GM18505 (cell line): ENCODE data around the gene PCID2.

ENCODE experiments used
- ATAC-seq: cut with Tn5 transposase; IDR thresholded peaks from one replicate; pipeline ENCODE4 v1.9.1; 2021; ENCODE audit not compliant: unreplicated experiment
- POLR2A ChIP-seq: IDR thresholded peaks from 4 replicates; pipeline ENCODE4 v1.6.1; 2011; ENCODE audit warnings: borderline replicate concordance; ENCODE audit not compliant: insufficient read depth, insufficient read length; ENCODE audit errors: extremely low read depth

Gene PCID2

DNA sequence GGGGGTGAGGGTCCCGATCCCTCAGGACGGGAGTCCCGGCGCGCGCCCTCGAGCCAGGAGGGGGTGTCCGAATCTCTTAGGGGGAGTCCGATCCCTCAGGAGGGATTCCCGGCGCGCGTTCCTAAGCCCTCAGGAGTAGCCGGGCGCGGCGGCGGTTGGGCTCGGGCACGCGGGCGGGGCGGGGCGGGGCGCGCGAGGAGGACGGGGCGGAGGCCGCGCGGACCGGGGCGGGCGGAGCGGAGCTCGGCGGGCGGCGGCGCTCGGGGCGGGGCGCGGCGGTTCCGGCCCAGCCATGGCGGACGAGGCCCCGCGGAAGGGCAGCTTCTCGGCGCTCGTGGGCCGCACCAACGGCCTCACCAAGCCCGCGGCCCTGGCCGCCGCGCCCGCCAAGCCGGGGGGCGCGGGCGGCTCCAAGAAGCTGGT, 878 bp upstream of the PCID2 start, which contains the start of gene CUL4A:
Gene CUL4A, plus strand, starts transcription at position 278 of the 423 bp plus-strand sequence. Its CDS starts 15 bp downstream, at position 293.
- ATAC-seq, result peak; percentile 42
- peak; percentile 52 for TF ChIP-seq POLR2A

GRCh38 chr13:113207890-113208420, 514 bp downstream of the PCID2 start:
- TF ChIP-seq POLR2A, result no peak
- ATAC-seq, result no peak

DNA sequence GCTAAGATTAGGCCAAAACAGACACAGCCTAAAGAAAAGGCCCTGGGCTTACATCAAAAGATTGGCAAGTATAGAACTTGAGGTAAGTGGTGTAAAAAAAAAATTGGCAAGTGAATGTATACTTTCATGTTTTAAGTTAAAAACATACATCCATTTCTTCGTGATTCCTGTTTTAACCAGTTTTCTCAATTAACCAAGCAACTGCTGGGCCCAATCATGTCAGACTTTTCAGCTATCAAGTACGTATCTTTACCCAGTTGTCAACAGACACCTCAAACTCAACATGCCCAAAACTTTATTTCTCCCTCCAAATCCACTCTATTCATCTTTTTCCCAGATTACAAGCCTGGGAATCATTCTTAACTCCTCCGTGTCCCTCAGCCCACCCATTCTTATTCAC, 1.0 kb downstream of the PCID2 start:
- TF ChIP-seq POLR2A, result no peak
- ATAC-seq, result no peak

DNA sequence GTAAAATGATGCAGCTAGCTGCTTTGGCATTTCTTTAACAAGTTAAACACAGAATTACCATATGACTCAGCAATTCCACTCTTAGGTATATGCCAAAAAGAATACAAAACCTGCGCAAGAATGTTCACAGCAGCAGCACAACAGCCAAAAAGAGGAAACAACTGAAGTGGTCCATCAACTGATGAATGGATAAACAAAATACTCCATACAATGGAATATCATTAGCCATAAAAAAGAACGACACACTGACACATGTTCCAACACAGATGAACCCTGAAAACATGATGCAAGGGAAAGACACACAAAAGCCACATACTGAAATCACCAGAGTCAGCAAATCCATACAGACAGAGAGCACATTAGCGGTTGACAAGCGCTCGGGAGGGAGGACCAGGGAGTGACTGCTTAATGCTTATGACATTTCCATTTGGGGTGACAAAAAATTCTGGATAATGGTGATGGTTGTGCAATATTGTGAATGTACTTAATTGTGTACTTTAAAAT, 3.0 kb downstream of the PCID2 start:
- no peak for TF ChIP-seq POLR2A
- ATAC-seq, result no peak

DNA sequence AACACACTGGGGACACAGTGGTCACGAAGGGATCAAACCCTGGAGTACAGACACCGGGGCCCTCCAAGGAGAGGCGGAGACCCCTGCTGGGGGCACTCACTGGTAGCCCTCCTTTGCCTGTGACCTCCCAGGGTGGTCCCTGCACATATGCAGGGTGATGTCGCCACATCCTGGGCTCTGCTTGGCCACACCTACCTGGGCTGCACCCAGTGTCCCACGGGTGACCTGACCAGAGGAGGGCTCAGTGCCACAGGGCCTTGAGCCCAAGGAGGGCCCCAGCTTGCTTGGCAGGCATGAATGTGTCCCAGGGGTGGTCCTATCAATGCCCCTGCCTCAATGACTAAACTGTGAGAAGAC, 4.1 kb downstream of the PCID2 start:
- no peak for TF ChIP-seq POLR2A
- no peak for ATAC-seq

GRCh38 chr13:113203507-113204377, 4.7 kb downstream of the PCID2 start:
- no peak for ATAC-seq
- no peak for TF ChIP-seq POLR2A

- ATAC-seq, result no peak
Measured at GRCh38 chr13:113202912-113203311, 5.6 kb downstream of the PCID2 start.

GRCh38 chr13:113201815-113202214, 6.7 kb downstream of the PCID2 start:
- no peak for TF ChIP-seq POLR2A
- ATAC-seq, result no peak

More at GRCh38 chr13:113202912-113203311, 5.6 kb downstream of the PCID2 start:
- TF ChIP-seq POLR2A, result no peak

DNA sequence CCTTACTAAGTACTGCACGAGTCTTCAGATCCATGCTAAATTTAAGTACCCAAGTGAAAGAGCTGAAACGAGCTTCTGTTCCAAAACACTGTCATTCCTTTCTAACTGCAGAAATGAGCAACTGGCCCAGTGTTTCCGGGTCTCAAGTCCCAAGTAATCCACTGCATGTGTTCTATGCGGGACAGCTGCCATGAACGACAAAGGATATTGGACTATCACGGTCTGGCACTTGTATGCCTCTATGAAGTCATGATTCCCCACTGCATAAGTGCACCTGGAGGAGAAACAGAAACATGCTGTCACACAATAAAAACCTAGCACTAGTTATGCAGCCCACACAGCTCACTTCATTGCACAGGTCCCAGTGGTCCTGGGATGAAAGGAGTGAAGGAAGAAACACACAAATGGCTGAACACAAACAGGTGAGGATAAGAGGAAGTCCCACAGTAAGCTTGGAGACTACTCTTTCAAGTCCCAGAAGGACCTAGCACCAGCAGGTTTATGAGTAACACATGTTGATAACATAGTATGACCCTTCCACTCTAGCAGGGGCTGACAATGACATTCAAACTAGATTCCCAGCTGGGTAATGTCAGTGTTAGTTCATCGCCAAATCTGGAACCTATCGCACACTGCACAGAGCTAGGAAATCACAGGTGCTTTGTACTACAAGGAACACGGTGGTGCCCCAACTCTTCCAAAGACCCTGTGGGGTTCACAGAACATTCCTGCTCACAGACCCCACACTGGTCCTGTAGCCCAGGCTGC, 11.3 kb downstream of the PCID2 start:
- no peak for TF ChIP-seq POLR2A
- no peak for ATAC-seq

- ATAC-seq, result no peak
Measured at GRCh38 chr13:113195360-113195759, 13.1 kb downstream of the PCID2 start.

GRCh38 chr13:113192902-113193301, 15.6 kb downstream of the PCID2 start:
- no peak for ATAC-seq
- TF ChIP-seq POLR2A, result no peak

More at GRCh38 chr13:113195360-113195759, 13.1 kb downstream of the PCID2 start:
- TF ChIP-seq POLR2A, result no peak

DNA sequence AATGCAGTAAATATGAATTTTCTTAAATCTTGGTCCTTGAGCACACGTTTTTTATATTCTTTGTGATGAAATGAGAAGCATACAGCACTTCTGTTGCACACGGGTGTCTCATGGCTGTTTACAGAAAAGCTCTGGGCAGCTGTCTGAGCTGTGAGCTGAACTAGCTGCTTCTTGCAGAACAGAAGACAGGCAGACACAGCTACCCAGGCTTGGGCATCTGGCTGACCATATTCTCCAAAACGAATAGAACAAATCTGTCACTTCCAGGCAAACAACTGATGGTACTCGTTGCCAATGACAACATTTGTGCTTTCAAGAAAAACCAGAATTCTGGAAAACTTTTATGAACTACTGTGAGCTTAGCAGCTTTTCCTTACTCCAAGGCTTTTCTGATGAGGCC, 16.2 kb downstream of the PCID2 start:
- TF ChIP-seq POLR2A, result no peak
- no peak for ATAC-seq

DNA sequence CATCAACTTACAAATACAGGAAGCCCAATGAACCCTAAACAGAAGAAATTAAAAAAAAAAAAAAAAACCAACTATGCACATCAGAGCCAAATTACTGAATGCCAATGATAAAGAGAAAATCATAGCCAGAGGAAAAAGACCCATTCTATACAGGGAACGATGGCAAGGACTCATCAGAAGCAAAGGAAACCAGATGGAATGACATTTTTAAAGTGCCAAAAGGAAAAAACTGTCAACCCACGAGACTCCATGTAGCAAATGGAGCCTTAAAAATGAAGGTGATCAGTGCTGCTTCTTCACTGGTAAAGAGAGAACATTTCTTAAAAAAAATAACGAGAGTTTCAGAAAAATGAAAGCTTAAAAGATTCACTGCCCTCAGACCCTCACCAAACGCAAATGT, 18.3 kb downstream of the PCID2 start:
- ATAC-seq, result no peak
- no peak for TF ChIP-seq POLR2A
